Calu3 (cell line): Measurements from ENCODE around the gene SIX5. TPM values are rescaled to one million over a fixed set of nuclear protein-coding genes. Genes with fewer than 3 reads are reported as not detected.

ENCODE experiments used
- BruUV-seq: library from RNA; stranded (reverse); fragments of 400-500 nt; replicated peaks from 2 replicates; lab custom pipeline; 2021; lab: Mats Ljungman, UMichigan
- CTCF ChIA-PET: fragments of 300-600 bp; sonication (Branson Sonifier 250); formaldehyde crosslinking; loops from one replicate; lab custom pipeline; 2022; ENCODE audit warnings: antibody characterized with exemption; lab: Charles Lee
- DNase-seq: peaks from one replicate; pipeline ENCODE4 v3.0.0; 2022
- H3K27ac Mint-ChIP-seq: one replicate; pipeline ENCODE4 v1.8.0; 2022; ENCODE audit warnings: mixed read lengths; ENCODE audit not compliant: unreplicated experiment
- H3K27me3 Mint-ChIP-seq: one replicate; pipeline ENCODE4 v1.8.0; 2022; ENCODE audit warnings: mixed read lengths; ENCODE audit not compliant: unreplicated experiment
- H3K36me3 Mint-ChIP-seq: one replicate; pipeline ENCODE4 v1.8.0; 2022; ENCODE audit warnings: mild to moderate bottlenecking, moderate library complexity, mixed read lengths; ENCODE audit not compliant: insufficient read depth, unreplicated experiment
- H3K4me1 Mint-ChIP-seq: one replicate; pipeline ENCODE4 v1.8.0; 2022; ENCODE audit warnings: mild to moderate bottlenecking, low read depth, mixed read lengths; ENCODE audit not compliant: unreplicated experiment
- H3K4me3 Mint-ChIP-seq: one replicate; pipeline ENCODE4 v1.8.0; 2022; ENCODE audit warnings: mild to moderate bottlenecking, low read depth, moderate library complexity, mixed read lengths; ENCODE audit not compliant: unreplicated experiment
- H3K9me3 Mint-ChIP-seq: one replicate; pipeline ENCODE4 v1.8.0; 2022; ENCODE audit warnings: low read depth, mixed read lengths; ENCODE audit not compliant: unreplicated experiment
- intact Hi-C: fragments of 100-400 bp; cut with micrococcal nuclease; formaldehyde crosslinking; loops from one replicate; pipeline ENCODE4 v1.10.0; 2022; ENCODE audit not compliant: unreplicated experiment
- total RNA-seq: library from RNA; stranded (reverse); gene quantifications from 2 replicates; pipeline ENCODE4 v1.2.3, GENCODE V29; 2022
- TF ChIP-seq, protein P1 (sequence below): fragments of 200-600 bp; IDR thresholded peaks from one replicate; pipeline ENCODE4 v1.8.0; 2022; ENCODE audit warnings: antibody characterized with exemption; ENCODE audit not compliant: unreplicated experiment

Gene SIX5
- total RNA-seq, 1 experiment from 2014 or later, result 15.0 TPM

DNA sequence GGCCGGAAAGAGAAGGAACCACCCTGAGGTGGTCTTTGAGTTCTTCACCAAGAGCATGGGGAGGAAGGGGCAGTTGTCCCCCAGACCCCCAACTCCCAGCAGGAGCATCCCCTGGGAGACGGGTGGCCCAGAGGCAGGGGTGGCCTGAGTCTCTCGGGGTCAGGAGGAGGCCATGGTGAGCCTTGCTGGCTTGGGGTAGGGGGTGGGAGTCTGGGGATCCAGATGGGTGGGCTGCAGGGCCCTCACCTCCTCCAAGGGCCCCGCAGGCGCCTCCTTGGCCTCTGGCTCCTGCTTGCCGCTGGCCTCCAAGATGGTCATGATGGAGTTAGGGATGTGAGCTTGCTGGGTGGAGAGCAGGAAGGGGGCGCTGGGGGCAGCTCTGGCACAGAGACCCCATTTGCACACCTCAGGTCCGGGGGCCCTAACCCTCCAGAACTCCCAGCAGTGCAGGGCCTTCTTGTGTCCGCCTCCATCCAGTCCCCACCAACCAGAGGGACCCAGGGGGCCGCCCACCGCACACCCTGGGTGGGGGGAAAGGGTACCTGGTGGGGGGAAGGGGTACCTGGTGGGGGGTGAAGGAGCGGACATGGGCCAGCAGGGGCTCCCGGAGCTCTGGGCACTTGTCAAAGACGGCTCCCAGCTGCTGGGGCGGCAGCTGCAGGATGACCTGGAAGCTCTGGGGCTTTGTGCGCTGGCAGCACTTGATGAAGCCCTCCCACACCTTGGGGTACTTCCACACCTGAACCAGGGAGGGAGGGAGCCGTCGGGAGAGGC, 47.4 kb upstream of the SIX5 start:
- H3K4me1 Mint-ChIP-seq, result no peaks in the 10 kb centered on the region
- H3K9me3 Mint-ChIP-seq, result no peaks in the 10 kb centered on the region
- no peak overlapping the region for H3K4me3 Mint-ChIP-seq
- no peak overlapping the region for H3K27ac Mint-ChIP-seq
- no TSS peak for BruUV-seq
- peaks cover 65% of the 10 kb centered on the region for H3K36me3 Mint-ChIP-seq
- TF ChIP-seq, protein P1, sequence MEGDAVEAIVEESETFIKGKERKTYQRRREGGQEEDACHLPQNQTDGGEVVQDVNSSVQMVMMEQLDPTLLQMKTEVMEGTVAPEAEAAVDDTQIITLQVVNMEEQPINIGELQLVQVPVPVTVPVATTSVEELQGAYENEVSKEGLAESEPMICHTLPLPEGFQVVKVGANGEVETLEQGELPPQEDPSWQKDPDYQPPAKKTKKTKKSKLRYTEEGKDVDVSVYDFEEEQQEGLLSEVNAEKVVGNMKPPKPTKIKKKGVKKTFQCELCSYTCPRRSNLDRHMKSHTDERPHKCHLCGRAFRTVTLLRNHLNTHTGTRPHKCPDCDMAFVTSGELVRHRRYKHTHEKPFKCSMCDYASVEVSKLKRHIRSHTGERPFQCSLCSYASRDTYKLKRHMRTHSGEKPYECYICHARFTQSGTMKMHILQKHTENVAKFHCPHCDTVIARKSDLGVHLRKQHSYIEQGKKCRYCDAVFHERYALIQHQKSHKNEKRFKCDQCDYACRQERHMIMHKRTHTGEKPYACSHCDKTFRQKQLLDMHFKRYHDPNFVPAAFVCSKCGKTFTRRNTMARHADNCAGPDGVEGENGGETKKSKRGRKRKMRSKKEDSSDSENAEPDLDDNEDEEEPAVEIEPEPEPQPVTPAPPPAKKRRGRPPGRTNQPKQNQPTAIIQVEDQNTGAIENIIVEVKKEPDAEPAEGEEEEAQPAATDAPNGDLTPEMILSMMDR, result no peak
- CTCF ChIA-PET, result interaction anchor here (0.5 to 1.4 kb wide), 28 partner anchors 10 to 791 kb away, joined by 3 to 18 read pairs (median 5); partner anchors contain the start of genes CCDC61, DMWD, FOXA3 and IRF2BP1
- DNase-seq, result no peak
- no peaks in the 10 kb centered on the region for H3K27me3 Mint-ChIP-seq
- intact Hi-C loops, result loop anchor here (1.0 kb wide), 1 partner anchor 66 kb away; no protein-coding TSS in a partner anchor

DNA sequence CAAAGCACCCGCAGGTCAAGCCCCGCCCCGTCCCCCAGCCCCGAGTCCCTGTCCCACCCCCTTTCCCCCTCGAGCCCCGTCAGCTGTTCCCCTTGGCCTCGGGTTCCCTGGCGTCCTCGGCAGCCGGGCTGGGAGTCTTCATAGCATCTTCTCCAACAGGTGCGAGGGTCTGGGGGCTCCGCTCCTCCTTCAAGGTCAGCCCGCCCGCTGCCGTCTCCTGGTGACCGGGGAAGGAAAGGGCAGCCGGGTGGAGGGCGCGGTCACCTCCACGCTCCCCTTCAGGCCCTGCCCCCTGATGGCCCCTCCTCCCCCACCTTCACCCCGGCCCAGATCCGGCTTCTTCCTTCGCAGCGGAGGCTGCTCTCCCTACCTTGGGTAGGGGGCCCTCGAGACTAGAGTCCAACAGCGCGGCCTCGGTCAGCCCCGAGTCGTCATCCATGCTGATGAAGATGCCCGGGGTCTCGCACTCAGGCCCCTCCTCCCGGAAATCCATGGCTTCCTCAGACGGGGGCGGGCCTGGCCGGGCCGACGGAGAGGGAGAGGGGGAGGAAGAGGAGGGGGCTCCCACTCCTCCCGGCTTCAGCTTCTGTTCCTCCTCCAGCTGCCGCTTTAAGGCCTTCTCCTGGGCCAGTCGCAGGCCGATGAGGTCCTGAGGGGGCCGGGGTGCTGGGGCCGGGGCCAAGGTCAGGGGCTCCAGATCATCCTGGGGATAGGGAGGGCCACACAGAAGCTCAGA, 46.6 kb upstream of the SIX5 start:
- intact Hi-C loops, result no loop called here
- peaks cover 2% of the 10 kb centered on the region for H3K4me1 Mint-ChIP-seq
- H3K9me3 Mint-ChIP-seq, result no peaks in the 10 kb centered on the region
- TF ChIP-seq, protein P1, result no peak
- CTCF ChIA-PET, result interaction anchor here (0.7 kb wide), 1 partner anchor 31 kb away, joined by 3 read pairs; no protein-coding TSS in a partner anchor
- no peaks in the 10 kb centered on the region for H3K27me3 Mint-ChIP-seq
- peaks cover 59% of the 10 kb centered on the region for H3K36me3 Mint-ChIP-seq
- no peak for DNase-seq
- no peak overlapping the region for H3K4me3 Mint-ChIP-seq
- TSS peak; percentile 27 for BruUV-seq
- H3K27ac Mint-ChIP-seq, result no peak overlapping the region

DNA sequence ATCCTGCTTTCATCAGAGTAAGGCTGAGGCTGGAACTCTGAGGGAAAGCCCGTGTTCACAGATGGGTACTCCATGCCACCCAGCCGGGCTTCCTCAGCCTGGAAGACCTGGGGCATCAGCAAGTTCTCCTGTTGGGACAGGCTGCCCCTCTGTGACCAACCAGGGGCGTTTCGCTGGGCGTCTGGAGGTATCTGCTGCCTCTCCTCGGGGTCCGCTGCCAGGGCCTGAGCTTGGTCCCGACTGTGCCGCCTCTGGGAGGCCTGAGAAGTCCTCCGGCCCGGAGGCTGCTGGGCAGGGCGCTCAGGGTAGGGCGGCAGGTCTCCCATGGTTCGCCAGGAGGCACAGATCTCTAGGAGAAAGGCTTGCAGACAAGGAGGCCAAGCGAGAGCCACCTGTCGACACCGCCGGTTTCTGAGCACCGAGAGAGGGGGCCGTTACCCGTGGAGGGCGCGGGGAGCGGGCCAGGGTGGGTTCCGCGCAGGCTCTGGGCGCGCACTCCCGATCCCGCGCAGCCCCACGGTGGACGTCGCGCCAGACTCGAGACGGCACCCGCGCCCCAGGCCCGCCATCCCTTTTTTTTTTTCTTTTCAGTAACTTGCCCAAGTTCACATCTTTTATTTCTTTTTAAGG, 45.9 kb upstream of the SIX5 start, which contains the start of gene RSPH6A:
RSPH6A (minus strand) TSS at position 458 of the 630 bp plus-strand sequence; CDS start at position 326, 132 bp downstream.
- CTCF ChIA-PET, result interaction anchor here (0.7 kb wide), 1 partner anchor 50 kb away, joined by 3 read pairs; no protein-coding TSS in a partner anchor
- Mint-ChIP-seq H3K9me3 (no peaks in the 10 kb centered on the region), H3K27me3 (no peaks in the 10 kb centered on the region), H3K4me1 (peaks cover 7% of the 10 kb centered on the region), H3K36me3 (peaks cover 61% of the 10 kb centered on the region), H3K4me3 (no peak within 1 kb of the TSS), H3K27ac (no peak within 1 kb of the TSS)
- BruUV-seq, result no TSS peak
- TF ChIP-seq, protein P1, result no peak
- no peak for DNase-seq
- intact Hi-C loops, result no loop called here

DNA sequence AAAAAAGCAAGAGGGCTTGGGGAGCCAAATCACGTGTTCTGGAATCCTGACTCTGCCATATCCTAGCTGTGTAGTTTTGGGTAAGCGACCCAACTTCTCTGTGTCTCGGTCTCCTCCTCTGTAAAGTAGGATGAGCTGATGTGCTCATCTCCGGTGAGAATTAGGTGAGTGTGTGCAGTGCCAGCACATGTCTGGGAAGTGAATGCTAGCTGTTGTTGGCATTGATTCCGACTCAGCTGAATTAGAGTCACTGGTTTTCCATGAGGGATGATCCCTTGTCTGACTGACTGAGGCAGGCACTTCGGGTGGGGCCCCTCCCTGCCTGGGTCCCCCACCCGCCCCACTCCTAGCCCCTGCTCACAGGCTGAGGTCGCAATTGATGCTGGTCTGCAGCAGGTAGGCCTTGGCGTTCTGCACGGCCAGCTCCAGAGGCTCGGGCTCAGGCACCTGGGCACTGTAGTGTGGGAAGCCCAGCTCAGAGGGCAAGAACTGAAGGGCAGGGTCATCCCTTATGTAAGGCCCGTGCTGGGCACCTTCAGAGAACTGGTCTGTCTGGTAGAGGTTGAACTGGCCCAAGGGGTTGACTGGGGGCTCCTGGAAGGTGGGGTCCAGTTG, 45.2 kb upstream of the SIX5 start:
- CTCF ChIA-PET, result interaction anchor here (0.5 to 0.7 kb wide), 2 partner anchors 44 to 50 kb away, joined by 3 to 4 read pairs; no protein-coding TSS in a partner anchor
- Mint-ChIP-seq H3K4me3 (no peak overlapping the region), H3K9me3 (no peaks in the 10 kb centered on the region), H3K4me1 (peaks cover 14% of the 10 kb centered on the region), H3K27me3 (no peaks in the 10 kb centered on the region), H3K27ac (no peak overlapping the region), H3K36me3 (peaks cover 59% of the 10 kb centered on the region)
- intact Hi-C loops, result no loop called here
- TF ChIP-seq, protein P1, result no peak
- BruUV-seq, result no TSS peak
- DNase-seq, result no peak
